Hepatocyte (in vitro differentiated cells): Measurements from ENCODE around the gene GALNT13. TPM values are rescaled to one million over a fixed set of nuclear protein-coding genes. Genes with fewer than 3 reads are reported as not detected.

Experiments used
- DNase-seq: peaks from one replicate; pipeline ENCODE4 v3.0.0-alpha.2; 2016; ENCODE audit warnings: low spot score
- H2AFZ ChIP-seq: fragments of 200-600 bp; sonication (generic); 2 replicates; pipeline ENCODE4 v1.6.0; 2016; ENCODE audit warnings: antibody characterized with exemption, mild to moderate bottlenecking
- H3K27ac ChIP-seq: fragments of 200-600 bp; sonication (generic); 2 replicates; pipeline ENCODE4 v1.5.1; 2016; ENCODE audit warnings: mild to moderate bottlenecking
- H3K27me3 ChIP-seq: fragments of 200-600 bp; sonication (generic); 2 replicates; pipeline ENCODE4 v1.6.1; 2016
- H3K36me3 ChIP-seq: fragments of 200-600 bp; sonication (generic); replicated peaks from 2 replicates; pipeline ENCODE4 v1.5.1; 2016; ENCODE audit warnings: low read depth; ENCODE audit not compliant: insufficient read depth
- H3K4me1 ChIP-seq: fragments of 200-600 bp; sonication (generic); 2 replicates; pipeline ENCODE4 v1.5.1; 2016; ENCODE audit warnings: mild to moderate bottlenecking, moderate library complexity; ENCODE audit not compliant: insufficient read depth
- H3K4me2 ChIP-seq: fragments of 200-600 bp; sonication (generic); 2 replicates; pipeline ENCODE4 v1.6.0; 2016
- H3K4me3 ChIP-seq: fragments of 200-600 bp; sonication (generic); 2 replicates; pipeline ENCODE4 v1.5.1; 2016; ENCODE audit warnings: mild to moderate bottlenecking
- H3K79me2 ChIP-seq: fragments of 200-600 bp; sonication (generic); 2 replicates; pipeline ENCODE4 v1.6.0; 2017; ENCODE audit warnings: mild to moderate bottlenecking
- H3K9me2 ChIP-seq: fragments of 200-600 bp; sonication (generic); replicated peaks from 2 replicates; pipeline ENCODE4 v1.6.0; 2017; ENCODE audit warnings: mild to moderate bottlenecking; ENCODE audit not compliant: insufficient read depth
- H3K9me3 ChIP-seq: fragments of 200-600 bp; sonication (generic); 2 replicates; pipeline ENCODE4 v1.5.1; 2016; ENCODE audit warnings: low read depth, mild to moderate bottlenecking
- H4K20me1 ChIP-seq: fragments of 200-600 bp; sonication (generic); 2 replicates; pipeline ENCODE4 v1.6.0; 2016; ENCODE audit warnings: mild to moderate bottlenecking; ENCODE audit not compliant: insufficient read depth, poor library complexity, severe bottlenecking
- EZH2 ChIP-seq: fragments of 200-600 bp; sonication (generic); IDR thresholded peaks from 2 replicates; pipeline ENCODE4 v1.6.1; 2016; ENCODE audit warnings: antibody characterized with exemption, mild to moderate bottlenecking, borderline replicate concordance
- EZH2phosphoT487 ChIP-seq: fragments of 200-600 bp; sonication (generic); IDR thresholded peaks from one replicate; pipeline ENCODE4 v1.6.1; 2018; ENCODE audit warnings: antibody characterized with exemption, mild to moderate bottlenecking, low read depth, moderate library complexity; ENCODE audit not compliant: unreplicated experiment, severe bottlenecking
- WGBS: methylation state at CpG from one replicate; pipeline ENCODE4 v1.1.6; 2016; ENCODE audit warnings: low lambda C conversion rate; ENCODE audit errors: missing lambda C conversion rate; 5-methylcytosine and 5-hydroxymethylcytosine counted together
- polyA plus RNA-seq: library from polyadenylated mRNA; unstranded; fragments of >200 nt; fragmentation: Nextera tagmentation; extraction: Ambion mirVana; gene quantifications from 2 replicates; pipeline ENCODE4 v1.2.1, GENCODE V29; 2016
- total RNA-seq: library from RNA; depleted of rRNA; stranded (reverse); fragments of >200 nt; gene quantifications from 2 replicates; pipeline ENCODE4 v1.2.3, GENCODE V29; 2014
- TF ChIP-seq, protein P1 (sequence below): fragments of 200-600 bp; sonication (generic); IDR thresholded peaks from 2 replicates; pipeline ENCODE4 v1.5.1; 2016; ENCODE audit warnings: antibody characterized with exemption, mild to moderate bottlenecking; ENCODE audit not compliant: poor library complexity

GALNT13 gene
- total and polyA plus RNA-seq, 2 experiments from 2014 or later, result 25.6 to 53.5 TPM

DNA sequence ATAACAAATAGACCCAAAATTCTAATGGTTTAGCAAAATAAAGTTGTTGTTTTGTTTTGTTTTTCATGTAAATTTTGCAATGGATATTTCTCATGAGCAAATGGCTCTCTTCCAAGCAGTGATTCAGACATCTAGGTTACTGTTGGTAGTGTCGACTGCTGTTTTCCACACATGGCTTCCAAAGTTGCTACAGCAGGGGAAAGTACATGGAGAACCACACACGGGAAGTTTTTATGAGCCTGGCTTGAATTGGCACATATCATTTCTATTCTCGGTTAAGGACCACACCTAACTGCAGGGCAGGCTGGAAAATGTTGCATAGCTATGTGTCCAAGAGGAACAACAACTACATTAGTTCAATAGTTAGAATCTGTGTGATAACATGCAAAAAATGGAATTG is 262.1 kb downstream of the GALNT13 start:
- no peak overlapping the region for H2AFZ ChIP-seq
- peak; percentile 19 for DNase-seq
- H3K79me2 ChIP-seq, result no peaks in the 10 kb centered on the region
- no peak overlapping the region for H3K4me2 ChIP-seq
- H3K4me1 ChIP-seq, result no peaks in the 10 kb centered on the region
- WGBS, result 89% methylated on average over 3 of the region's 3 CpGs
- no peaks in the 10 kb centered on the region for H4K20me1 ChIP-seq
- no peaks in the 10 kb centered on the region for H3K9me3 ChIP-seq
- H3K27ac ChIP-seq, result no peak overlapping the region
- H3K9me2 ChIP-seq, result no peaks in the 10 kb centered on the region
- no peak overlapping the region for H3K4me3 ChIP-seq
- no peaks in the 10 kb centered on the region for H3K27me3 ChIP-seq
- H3K36me3 ChIP-seq, result no peaks in the 10 kb centered on the region
- TF ChIP-seq, protein P1, sequence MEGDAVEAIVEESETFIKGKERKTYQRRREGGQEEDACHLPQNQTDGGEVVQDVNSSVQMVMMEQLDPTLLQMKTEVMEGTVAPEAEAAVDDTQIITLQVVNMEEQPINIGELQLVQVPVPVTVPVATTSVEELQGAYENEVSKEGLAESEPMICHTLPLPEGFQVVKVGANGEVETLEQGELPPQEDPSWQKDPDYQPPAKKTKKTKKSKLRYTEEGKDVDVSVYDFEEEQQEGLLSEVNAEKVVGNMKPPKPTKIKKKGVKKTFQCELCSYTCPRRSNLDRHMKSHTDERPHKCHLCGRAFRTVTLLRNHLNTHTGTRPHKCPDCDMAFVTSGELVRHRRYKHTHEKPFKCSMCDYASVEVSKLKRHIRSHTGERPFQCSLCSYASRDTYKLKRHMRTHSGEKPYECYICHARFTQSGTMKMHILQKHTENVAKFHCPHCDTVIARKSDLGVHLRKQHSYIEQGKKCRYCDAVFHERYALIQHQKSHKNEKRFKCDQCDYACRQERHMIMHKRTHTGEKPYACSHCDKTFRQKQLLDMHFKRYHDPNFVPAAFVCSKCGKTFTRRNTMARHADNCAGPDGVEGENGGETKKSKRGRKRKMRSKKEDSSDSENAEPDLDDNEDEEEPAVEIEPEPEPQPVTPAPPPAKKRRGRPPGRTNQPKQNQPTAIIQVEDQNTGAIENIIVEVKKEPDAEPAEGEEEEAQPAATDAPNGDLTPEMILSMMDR, result no peak
- TF ChIP-seq EZH2phosphoT487, result no peak
- TF ChIP-seq EZH2, result no peak

DNA sequence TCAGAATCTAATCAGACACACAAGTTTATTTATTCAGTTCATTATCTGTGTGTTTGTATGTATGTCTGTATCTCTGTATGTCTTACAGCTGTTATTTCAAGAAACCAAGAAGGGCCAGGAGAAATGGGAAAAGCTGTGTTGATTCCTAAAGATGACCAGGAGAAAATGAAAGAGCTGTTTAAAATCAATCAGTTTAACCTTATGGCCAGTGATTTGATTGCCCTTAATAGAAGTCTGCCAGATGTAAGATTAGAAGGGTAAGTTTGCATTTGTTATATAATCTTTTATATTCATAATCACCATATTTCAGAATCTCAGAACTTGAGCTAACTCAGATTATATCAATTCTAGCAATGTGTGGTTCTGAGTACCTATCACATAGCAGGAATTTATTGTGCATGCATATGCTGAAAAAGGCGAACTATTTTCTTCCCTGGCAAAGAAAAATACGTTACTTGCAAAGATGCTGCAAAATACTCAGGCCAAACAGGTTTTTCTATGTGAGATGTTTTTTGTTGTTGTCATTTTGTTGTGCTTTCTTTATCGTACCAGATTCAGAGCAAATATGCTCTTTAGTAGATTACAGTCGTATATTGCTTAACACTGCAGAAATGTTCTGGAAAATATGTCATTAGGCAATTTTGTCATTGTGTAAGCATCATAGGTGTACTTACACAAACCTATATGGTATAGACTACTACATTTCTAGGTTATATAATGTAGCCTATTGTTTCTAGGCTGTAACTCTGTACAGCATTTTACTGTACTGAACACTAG is 268.7 kb downstream of the GALNT13 start:
- no peak overlapping the region for H3K27ac ChIP-seq
- no peaks in the 10 kb centered on the region for H3K27me3 ChIP-seq
- H3K36me3 ChIP-seq, result no peaks in the 10 kb centered on the region
- H3K9me3 ChIP-seq, result no peaks in the 10 kb centered on the region
- H3K4me2 ChIP-seq, result no peak overlapping the region
- no peak for DNase-seq
- H3K79me2 ChIP-seq, result no peaks in the 10 kb centered on the region
- H2AFZ ChIP-seq, result no peak overlapping the region
- no peaks in the 10 kb centered on the region for H3K4me1 ChIP-seq
- WGBS, result 89% methylated on average over 4 of the region's 4 CpGs
- H3K4me3 ChIP-seq, result no peak overlapping the region
- no peak for TF ChIP-seq EZH2
- no peaks in the 10 kb centered on the region for H3K9me2 ChIP-seq
- H4K20me1 ChIP-seq, result no peaks in the 10 kb centered on the region

GRCh38 chr2:154142480-154142879 is 270.8 kb downstream of the GALNT13 start:
- WGBS, result 100% methylated on average over 1 of the region's 2 CpGs
- no peak overlapping the region for H3K4me2 ChIP-seq
- H3K27me3 ChIP-seq, result no peaks in the 10 kb centered on the region
- no peak overlapping the region for H3K27ac ChIP-seq
- H3K79me2 ChIP-seq, result no peaks in the 10 kb centered on the region
- no peak overlapping the region for H3K4me3 ChIP-seq
- H3K9me2 ChIP-seq, result no peaks in the 10 kb centered on the region
- DNase-seq, result no peak
- no peaks in the 10 kb centered on the region for H3K9me3 ChIP-seq
- no peak for TF ChIP-seq EZH2phosphoT487
- TF ChIP-seq EZH2, result no peak
- TF ChIP-seq, protein P1, result no peak
- H3K36me3 ChIP-seq, result no peaks in the 10 kb centered on the region
- no peaks in the 10 kb centered on the region for H3K4me1 ChIP-seq
- no peak overlapping the region for H2AFZ ChIP-seq
- H4K20me1 ChIP-seq, result no peaks in the 10 kb centered on the region

GRCh38 chr2:154143105-154143504 is 271.4 kb downstream of the GALNT13 start:
- Histone ChIP-seq H4K20me1 (no peaks in the 10 kb centered on the region), H3K9me3 (no peaks in the 10 kb centered on the region), H3K36me3 (no peaks in the 10 kb centered on the region), H3K27ac (no peak overlapping the region), H3K9me2 (no peaks in the 10 kb centered on the region), H3K4me3 (no peak overlapping the region), H3K79me2 (no peaks in the 10 kb centered on the region), H3K27me3 (no peaks in the 10 kb centered on the region), H2AFZ (no peak overlapping the region), H3K4me2 (no peak overlapping the region), H3K4me1 (no peaks in the 10 kb centered on the region)
- WGBS, result 93% methylated on average over 4 of the region's 4 CpGs
- TF ChIP-seq, protein P1, result no peak
- no peak for TF ChIP-seq EZH2phosphoT487
- TF ChIP-seq EZH2, result no peak
- no peak for DNase-seq
